DND-41 (cell line): Measurements from ENCODE around the gene TLE1.

Experiments used
- EZH2 ChIP-seq: IDR thresholded peaks from 3 replicates; pipeline ENCODE4 v1.6.1; 2012; ENCODE audit warnings: borderline replicate concordance, low read depth, mild to moderate bottlenecking, moderate library complexity, low read length, inconsistent platforms; ENCODE audit not compliant: severe bottlenecking
- TF ChIP-seq, protein P1 (sequence below): IDR thresholded peaks from 2 replicates; pipeline ENCODE4 v1.5.1; 2012; ENCODE audit warnings: borderline replicate concordance, low read length, moderate library complexity, mild to moderate bottlenecking; ENCODE audit not compliant: poor library complexity, severe bottlenecking; ENCODE audit errors: extremely low read depth

DNA sequence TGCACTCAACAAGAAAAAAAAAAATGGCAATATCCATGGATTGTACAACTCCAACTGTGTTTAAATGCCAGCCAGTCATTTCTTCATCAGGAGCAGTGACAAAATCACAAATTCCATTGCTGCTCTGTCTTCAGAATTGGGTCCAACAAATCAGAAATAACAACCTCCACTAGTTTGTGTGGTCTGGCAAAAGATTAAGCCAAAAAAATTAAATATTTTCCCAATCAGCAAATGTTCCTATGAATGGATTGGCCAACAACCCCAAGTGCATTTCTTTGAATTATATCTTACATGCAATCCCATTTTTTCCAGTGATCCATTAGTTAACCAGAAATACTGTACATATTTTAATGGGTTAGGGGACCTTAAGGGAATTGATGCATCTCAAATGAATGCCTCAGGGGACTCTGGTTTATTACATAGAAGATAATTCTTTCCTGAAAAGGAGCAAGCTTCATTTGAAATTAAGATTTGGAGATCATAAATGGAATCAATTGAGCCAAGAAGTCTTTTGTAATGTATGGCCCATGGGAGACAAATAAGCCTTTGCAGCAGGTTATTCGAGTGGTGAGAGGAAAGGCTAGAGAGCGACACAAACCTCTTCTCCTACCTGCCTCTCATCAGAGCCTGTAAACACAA, 131.8 kb downstream of the TLE1 start:
- TF ChIP-seq, protein P1, sequence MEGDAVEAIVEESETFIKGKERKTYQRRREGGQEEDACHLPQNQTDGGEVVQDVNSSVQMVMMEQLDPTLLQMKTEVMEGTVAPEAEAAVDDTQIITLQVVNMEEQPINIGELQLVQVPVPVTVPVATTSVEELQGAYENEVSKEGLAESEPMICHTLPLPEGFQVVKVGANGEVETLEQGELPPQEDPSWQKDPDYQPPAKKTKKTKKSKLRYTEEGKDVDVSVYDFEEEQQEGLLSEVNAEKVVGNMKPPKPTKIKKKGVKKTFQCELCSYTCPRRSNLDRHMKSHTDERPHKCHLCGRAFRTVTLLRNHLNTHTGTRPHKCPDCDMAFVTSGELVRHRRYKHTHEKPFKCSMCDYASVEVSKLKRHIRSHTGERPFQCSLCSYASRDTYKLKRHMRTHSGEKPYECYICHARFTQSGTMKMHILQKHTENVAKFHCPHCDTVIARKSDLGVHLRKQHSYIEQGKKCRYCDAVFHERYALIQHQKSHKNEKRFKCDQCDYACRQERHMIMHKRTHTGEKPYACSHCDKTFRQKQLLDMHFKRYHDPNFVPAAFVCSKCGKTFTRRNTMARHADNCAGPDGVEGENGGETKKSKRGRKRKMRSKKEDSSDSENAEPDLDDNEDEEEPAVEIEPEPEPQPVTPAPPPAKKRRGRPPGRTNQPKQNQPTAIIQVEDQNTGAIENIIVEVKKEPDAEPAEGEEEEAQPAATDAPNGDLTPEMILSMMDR, result no peak
- TF ChIP-seq EZH2, result no peak
